HG03571 (cell line): Measurements from ENCODE around the gene SPRTN.
A peak's percentile ranks its signal among the peaks of the same experiment; 100 is the strongest.

Experiments
- ATAC-seq: cut with Tn5 transposase; IDR thresholded peaks from one replicate; pipeline ENCODE4 v1.9.1; 2021; ENCODE audit not compliant: unreplicated experiment

The SPRTN gene

GRCh38 chr1:231376101-231376500 lies 38.0 kb downstream of the SPRTN start:
- ATAC-seq = no peak

GRCh38 chr1:231376875-231377549 lies 38.9 kb downstream of the SPRTN start:
- peak; percentile 70 for ATAC-seq

- ATAC-seq = no peak
Measured at GRCh38 chr1:231381729-231382128, 43.6 kb downstream of the SPRTN start.

- no peak for ATAC-seq
Measured at GRCh38 chr1:231382426-231382825, 44.3 kb downstream of the SPRTN start.

GRCh38 chr1:231383159-231383860 lies 45.2 kb downstream of the SPRTN start:
- ATAC-seq = no peak

DNA sequence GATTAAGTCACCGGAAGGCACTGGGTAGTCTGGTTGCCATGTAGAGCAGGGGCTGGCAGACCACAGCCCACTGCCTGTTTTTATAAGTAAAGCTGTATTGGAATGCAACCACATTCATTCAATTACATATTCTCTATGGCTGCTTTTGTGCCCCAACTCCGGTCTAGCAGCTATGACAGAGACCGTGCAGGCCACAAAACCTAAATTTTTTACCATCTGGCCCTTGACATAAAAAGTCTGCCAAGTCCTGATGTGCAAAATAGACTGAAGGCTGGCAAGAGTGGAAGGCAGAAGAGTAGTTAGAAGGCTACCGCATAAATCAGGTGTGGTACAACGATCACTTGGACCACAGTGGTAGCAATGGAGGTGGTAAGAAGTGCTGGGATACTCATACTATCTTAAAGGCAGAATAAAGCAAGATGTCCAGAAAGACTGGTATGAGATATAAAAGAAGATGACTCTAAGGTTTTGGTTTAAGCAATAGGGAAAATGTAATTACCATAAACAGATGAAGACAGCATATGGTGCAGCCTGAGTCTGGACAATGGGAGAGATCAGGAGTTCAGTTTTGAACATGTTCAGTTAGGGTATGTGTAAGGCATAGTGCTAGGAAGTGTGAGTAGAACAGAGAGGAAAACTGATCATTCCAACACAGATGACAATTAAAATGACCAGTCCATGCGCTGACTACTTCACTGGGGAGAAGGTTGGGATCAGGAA lies 46.8 kb downstream of the SPRTN start:
- no peak for ATAC-seq

GRCh38 chr1:231385416-231385748 lies 47.3 kb downstream of the SPRTN start:
- ATAC-seq = no peak

- ATAC-seq = no peak
Measured at GRCh38 chr1:231386466-231386865, 48.4 kb downstream of the SPRTN start.

DNA sequence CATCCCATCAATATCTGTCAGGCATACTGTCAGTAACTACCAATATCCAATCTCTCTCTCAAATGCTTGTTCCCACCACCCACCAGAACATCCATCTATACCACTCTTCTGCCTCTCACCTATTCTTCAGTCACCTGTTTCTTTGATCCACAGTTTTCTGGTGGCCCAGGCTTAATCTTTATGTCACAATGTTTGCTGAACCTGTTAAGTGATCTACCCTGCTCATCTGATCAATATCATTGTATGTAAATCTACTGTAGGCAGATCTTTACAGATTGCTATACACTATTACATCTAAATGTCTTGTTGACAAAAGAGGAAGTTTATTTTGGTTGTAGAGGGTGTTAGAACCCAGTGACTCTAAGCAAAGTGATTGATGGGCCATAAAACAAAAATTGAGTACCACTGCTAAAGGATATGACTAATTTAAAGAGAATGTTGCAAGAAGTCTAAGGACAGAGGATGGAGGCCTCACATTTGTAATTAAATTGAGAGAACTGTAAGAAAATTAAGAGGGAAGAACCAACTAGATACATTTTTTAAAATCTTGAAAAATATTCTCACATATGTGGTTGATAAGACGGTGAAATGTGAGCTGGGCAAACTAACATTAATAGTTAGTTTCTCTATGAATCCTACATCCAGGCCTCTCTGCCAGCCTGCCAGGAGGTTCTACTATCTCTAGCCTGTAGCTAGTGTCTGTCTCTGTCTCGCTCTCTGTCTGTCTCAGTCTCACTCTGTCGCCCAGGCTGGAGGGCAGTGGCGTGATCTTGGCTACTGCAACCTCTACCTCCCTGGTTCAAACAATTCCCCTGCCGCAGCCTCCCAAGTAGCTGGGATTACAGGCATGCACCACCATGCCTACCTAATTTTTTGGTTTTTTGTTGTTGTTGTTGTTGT lies 49.9 kb downstream of the SPRTN start:
- ATAC-seq = no peak

DNA sequence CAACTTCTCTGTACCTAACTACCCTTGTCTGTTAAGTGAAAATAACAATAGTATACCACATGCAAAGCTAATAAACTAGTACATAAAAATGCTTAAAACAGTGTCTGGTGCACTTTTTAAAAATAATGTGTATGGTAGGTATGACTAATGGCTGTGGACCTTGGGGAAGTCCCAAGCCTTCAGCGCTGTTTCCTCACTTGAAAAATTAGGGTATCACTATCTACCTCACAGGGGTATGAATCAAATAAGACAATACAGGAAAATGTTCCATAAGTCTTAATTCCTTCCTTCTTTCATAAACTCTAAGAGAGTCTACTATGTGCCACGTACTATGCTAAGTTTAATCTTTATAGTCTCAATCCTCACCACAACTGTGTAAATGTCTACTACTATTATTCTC lies 52.0 kb downstream of the SPRTN start:
- ATAC-seq = no peak

- ATAC-seq = no peak
Measured at GRCh38 chr1:231392389-231393131, 54.5 kb downstream of the SPRTN start.

GRCh38 chr1:231393668-231394067 lies 55.6 kb downstream of the SPRTN start:
- ATAC-seq = no peak

DNA sequence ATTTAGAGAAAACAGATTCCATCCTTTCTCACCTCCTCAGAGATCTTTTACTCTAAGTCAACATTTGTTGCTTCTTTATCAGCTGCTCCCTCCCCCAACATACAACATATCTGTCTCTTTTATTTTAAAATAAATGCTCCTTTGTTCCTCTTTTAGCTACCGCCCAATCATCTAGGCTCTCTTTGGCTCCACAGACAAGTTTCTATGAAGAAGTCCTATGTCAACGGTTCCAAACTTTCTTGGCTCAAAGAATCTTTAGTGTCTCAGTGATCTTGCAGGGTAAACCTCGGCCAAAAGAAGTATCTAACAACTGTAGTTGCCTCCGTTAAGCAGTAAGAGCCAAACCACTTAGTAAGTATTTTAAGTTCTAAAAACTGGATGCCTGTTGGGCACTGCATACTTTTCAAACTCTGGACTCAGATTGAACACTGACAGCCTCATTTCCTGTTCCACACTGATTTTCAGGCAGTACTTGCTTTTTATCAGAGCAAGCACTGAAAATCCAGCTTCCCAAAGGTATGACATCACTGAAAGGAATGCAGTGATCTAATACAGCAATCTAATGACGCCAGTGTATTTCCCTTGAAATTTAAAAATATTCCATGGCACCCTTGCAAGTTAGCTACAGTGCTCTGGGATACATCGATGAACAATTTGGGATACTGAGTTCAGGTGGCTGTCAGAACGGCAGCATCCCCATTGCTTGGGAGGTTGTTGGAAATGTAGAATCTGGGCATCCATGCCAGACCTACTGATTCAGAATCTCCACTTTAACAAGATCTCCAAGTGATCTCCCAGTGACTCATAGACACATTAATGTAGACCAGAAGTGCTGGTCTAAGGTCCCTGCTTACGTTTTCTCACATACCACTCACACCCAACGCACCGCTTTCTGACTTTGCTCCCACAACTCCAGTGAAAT lies 57.2 kb downstream of the SPRTN start:
- ATAC-seq = no peak

GRCh38 chr1:231395998-231396390 lies 57.9 kb downstream of the SPRTN start:
- no peak for ATAC-seq

- no peak for ATAC-seq
Measured at GRCh38 chr1:231396643-231397042, 58.5 kb downstream of the SPRTN start.

GRCh38 chr1:231397886-231398671 lies 60.0 kb downstream of the SPRTN start:
- no peak for ATAC-seq

DNA sequence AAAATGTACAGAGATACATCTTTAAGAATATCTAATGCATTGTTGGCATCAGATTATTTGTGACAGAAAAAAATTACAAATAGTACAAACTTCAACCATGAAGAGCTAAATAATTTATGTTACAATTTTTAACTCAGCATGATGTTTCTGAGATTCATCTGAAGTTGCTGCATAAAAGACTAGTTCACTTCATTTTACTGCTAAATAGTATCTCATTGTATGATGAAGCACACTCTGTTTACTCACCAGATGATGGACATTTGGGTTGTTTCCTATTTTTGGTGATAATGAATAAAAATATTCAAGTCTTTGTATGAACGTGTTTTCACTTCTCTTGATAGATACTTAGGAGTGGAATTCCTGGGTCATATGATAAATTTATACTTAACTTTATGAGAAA lies 63.4 kb downstream of the SPRTN start:
- ATAC-seq = no peak

DNA sequence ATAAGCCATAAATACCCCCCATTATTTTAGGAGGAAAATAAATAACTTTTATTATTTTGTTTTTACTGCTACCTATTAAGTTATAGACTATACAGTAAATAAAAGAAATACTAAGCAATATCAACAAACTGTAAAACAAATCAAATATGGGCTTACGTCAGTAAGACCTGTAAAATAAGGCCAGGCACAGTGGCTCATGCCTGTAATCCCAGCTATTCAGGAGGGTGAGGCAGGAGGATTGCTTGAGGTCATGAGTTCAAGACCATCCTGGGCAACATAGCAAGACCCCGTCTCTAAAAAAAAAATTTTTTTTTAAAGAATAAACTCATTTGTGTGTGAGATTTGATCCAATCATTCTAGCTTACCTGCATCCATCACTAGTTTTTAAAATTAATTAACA lies 66.2 kb downstream of the SPRTN start:
- no peak for ATAC-seq
